NCI-H2196 (cell line): Measurements from ENCODE around the gene HSPA1L.
"Not testable (repeated sequence)": the region's sequence is repeated elsewhere in the genome, so short reads cannot be mapped to it uniquely, and the experiment has no call there.

Experiments
- DNase-seq: peaks from one replicate; lab custom pipeline; 2025; ENCODE audit not compliant: unreplicated experiment; lab: John Stamatoyannopoulos, UW

HSPA1L gene

GRCh38 chr6:31815025-31815838 is at the start of gene HSPA1L, which contains the start of gene HSPA1A:
Gene HSPA1L (minus strand): TSS chr6:31815283. CDS start chr6:31811972, 3,311 bp downstream.
Gene HSPA1A (plus strand): TSS chr6:31815543. CDS start chr6:31815757, 214 bp downstream.
- DNase-seq: peak; percentile 93

- no peak for DNase-seq
Observed at GRCh38 chr6:31864818-31865204, 49.7 kb upstream of the HSPA1L start.

GRCh38 chr6:31864123-31864562 is 49.1 kb upstream of the HSPA1L start:
- DNase-seq: not testable (repeated sequence)

GRCh38 chr6:31862344-31863235 is 47.5 kb upstream of the HSPA1L start, which contains the start of gene NEU1:
Gene NEU1 (minus strand): TSS chr6:31862821. CDS start chr6:31862776, 45 bp downstream.
- DNase-seq: peak; percentile 100

DNA sequence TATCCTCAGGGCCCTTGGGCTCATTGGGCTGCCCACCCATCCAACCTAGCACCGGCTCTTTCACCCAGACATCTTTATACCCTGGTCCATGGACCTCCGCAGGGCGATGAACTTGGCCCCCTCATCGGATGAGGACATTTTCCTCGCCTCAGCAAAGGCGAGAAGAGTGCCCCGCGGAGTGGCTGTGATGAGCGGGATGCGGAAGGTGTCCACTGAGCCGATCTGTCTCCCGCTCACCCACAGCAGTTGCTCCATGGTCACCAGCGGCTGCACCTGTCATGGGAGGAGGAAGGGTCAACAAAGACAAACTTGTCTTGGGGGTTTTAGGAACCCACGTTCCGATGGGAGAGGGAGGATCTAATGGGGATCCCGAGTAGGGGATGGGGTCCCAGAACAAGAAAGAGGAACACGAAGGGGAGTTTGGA is 46.8 kb upstream of the HSPA1L start:
- DNase-seq: no peak

DNA sequence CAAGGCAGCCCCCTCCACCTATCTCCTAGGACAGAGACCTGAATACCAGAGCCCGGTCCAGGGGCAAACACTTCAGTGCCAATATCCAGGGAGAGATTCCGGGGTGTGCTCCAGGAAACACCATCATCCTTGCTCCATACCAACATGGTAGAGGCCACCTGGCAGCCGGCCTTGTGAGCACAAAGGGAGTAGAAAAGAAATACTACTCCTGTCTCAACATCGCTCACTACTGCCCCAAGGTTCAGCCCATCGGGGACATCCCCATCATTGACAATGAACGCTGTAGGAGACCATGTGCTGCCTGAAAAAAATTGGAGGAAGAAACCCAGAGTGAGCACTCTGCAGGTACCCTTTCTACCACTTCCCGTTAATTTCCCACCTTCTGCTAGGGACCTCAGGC is 46.1 kb upstream of the HSPA1L start:
- no peak for DNase-seq

- DNase-seq: no peak
Observed at GRCh38 chr6:31860349-31860748, 45.3 kb upstream of the HSPA1L start.

GRCh38 chr6:31859923-31860322 is 44.8 kb upstream of the HSPA1L start:
- DNase-seq: no peak

DNA sequence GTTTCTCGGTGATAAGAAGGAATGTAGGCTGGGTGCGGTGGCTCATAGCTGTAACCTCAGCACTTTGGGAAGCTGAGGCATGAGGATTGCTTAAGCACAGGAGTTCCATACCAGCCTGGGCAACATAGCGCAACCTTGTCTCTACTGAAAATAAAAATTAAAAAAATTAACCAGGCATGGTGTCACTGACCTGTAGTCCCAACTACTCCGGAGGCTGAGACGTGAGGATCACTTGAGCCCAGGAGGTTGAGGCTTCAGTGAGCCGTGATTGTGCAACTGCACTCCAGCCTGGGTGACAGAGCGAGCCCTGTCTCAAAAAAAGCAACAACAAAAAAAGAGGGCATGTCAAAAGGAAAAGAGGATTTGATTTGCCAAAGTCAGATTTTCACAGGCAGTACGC is 43.6 kb upstream of the HSPA1L start:
- DNase-seq: no peak

GRCh38 chr6:31857774-31858173 is 42.7 kb upstream of the HSPA1L start:
- DNase-seq: not testable (repeated sequence)

DNA sequence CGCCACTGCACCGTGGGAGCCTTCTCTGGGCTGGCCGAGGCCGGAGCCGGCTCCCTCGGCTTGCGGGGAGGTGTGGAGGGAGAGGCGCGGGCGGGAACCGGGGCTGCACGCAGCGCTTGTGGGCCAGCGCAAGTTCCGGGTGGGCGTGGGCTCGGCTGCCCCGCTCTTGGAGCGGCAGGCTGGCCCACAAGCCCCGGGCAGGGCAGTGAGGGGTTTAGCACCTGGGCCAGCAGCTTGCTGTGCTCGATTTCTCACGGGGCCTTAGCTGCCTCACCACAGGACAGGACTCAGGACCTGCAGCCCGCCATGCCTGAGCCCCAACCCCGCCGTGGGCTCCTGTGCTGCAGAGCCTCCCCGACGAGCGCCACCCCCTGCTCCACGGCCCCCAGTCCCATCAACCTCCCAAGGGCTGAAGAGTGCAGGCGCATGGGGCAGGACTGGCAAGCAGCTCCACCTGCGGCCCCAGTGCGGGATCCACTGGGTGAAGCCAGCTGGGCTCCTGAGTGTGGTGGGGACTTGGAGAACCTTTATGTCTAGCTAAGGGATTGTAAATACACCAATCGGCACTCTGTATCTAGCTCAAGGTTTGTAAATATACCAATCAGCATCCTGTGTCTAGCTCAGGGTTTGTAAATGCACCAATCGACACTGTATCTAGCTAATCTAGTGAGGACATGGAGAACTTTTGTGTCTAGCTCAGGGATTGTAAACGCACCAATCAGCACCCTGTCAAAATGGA is 37.1 kb upstream of the HSPA1L start:
- DNase-seq: not testable (repeated sequence)

DNA sequence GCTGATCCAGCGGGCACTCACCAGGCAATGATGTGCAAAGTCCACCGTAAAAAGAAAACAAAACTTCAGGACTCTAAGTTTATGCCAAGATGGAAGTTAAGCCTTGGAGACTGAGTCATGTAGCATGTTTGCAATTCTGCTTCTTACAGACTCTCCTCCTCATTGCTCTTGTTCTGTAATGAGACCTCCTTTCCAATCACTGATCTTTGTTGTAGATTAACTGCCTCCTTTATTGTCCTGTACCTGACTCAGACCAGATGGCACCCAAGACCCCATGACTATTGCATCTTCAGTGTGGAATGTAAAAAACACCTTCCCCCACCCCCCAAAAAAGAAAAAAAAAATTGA is 36.4 kb upstream of the HSPA1L start:
- DNase-seq: no peak

DNA sequence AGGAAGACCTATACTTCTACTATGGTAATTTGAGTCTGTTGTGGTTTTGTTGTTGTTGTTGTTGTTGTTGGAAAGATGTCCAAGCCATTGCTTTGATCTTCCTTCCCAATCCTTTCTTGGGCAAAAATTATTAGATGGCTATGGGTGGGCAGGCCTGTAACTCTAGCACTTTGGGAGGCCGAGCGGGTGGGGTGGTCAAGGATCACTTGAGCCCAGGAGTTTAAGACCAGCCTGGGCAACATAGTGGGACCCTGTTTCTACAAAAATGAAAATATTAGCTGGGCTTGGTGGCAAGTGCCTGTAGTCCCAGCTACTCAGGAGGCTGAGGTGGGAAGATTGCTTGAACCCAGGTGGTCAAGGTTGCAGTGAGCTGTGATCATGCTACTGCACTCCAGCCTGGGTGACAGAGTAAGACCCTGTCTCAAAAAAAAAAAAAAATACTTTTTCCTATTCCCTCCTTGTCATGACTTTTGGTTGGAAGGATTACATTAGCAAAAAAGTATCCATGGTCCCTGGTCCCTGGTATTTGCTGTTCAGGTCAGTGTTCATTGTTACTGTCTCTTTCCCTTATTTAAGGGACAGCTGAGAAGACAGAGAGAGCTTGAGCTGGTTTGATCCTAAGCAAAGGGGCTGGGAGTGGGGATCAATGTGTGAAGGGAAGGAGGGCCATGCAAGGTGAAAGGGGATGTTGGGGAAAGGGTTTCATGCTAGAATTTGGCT is 35.8 kb upstream of the HSPA1L start:
- no peak for DNase-seq

DNA sequence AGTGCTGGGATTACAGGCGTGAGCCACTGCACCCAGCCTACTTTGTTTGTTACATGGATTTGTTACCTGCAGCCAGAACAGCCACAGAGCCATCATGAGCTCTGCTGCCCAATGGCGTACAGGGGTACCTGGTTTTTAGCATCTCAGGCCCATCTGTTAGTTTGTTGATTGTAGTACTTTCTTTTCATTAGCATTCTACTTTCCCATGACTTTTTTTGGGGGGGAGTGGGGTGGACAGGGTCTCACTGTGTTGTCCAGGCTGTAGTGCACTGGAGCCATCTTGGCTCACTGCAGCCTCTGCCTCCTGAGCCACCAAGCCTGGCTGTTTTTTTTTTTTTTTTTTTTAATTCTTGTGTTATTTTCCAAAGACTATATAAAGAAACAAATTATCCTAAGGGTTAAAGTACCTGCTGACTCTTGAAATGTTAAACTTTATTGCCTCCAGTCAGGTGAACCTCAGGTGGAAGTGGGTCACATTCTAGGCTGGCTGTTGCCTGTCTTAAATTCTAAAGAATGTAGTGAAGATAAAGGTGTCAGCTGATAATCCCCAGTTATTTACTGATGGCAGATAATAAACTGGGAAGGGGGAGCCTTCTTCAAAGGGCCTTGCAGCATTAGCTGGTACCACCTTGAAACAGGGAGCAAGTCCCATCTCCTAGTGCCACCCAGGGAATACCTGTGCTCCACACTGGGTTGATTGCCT is 32.3 kb upstream of the HSPA1L start:
- DNase-seq: no peak

DNA sequence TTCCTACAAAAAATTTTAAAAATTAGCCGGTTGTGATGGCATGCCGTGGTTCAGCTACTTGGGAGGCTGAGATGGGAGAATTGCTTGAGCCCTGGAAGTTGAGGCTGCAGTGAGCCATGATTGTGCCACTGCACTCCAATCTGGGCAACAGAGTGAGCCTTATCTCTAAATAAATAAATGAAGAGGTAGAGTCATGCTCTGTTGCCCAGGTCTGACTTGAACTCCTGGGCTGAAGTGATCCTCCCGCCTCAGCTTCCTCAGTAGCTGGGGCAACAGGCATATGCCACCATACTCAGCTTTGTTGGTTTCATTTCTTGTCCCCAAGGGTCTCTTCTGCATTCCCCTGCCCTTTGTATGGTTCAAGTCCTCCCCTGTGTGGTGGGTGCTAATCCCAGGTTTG is 29.4 kb upstream of the HSPA1L start:
- no peak for DNase-seq

- no peak for DNase-seq
Observed at GRCh38 chr6:31842053-31842452, 27.0 kb upstream of the HSPA1L start.

- not testable (repeated sequence) for DNase-seq
Observed at GRCh38 chr6:31839779-31840126, 24.7 kb upstream of the HSPA1L start.

DNA sequence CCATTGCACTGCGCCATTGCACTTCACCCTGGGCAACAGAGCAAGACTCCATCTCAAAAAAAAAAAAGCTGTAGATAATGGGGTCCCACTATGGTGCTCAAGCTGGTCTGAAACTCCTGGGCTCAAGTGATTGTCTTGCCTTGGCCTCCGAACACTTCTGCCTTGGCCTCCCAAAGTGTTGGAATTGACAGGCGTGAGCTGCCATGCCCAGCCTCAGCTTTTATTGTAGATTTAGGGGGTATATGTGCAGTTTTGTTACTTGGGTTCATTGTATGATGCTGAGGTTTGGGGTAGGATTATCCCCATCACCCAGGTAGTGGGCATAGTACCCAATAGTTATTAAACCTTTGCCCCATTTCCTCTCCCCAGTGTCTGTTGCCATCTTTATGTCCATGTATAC is 23.9 kb upstream of the HSPA1L start:
- DNase-seq: no peak

GRCh38 chr6:31838114-31838553 is 23.1 kb upstream of the HSPA1L start:
- DNase-seq: not testable (repeated sequence)
